DMS53 (cell line): ENCODE measurements around the gene ITPRIP.
A peak's percentile ranks its signal among the peaks of the same experiment; 100 is the strongest.

Experiments
- DNase-seq: peaks from one replicate; lab custom pipeline; 2025; lab: John Stamatoyannopoulos, UW

The ITPRIP gene

GRCh38 chr10:104340641-104341040, 2.4 kb upstream of the ITPRIP start:
- DNase-seq, result no peak

DNA sequence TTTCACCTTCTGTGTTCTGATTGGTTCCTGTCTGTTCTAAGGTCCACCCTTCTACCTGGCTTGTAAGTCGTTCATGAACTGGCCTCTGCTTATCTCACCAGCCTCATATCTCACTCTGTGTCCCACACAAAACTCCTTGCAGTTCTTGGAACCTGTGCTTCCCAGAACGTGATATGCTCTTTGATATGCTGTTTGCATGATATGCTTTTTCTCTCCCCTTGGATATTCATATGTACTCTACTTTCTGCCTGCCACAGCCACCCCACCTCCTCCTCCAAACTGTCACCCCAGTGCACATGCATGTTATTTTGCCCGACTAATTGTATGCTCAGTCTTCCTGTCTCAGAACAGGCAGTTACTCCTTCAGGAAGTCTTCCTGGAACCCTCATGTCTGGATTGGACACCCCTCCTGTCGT, 1.9 kb upstream of the ITPRIP start:
- DNase-seq, result no peak

DNA sequence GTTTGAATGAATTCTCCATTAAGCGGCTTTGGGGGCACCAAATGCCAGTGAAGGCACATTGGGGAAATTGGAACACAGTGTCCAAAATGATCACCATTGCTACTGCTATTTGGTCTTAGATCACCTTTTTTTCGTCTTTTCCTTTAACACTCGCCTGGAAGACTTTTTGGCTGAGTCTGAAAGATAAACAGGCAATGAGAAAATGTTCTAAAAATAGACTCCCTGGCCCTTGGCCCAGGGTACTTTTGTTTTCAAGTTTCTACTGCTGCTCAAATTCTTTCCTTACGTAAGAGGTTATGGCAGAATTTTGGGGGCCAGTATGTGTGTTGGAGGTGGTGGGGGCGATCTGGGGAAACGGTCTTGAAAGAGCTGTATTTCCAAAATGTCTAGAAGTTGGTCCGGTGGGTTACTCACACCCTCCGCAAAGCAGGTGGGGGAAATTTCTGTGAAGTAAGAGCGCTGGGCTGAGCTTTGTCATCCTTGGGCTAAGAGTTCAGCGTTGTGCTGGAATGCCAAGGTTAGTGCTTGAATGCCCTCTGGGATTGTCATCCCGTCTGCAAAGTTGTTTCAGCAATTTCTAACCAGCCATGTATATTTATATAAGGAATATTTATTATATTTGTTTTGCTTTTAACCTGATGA, 1.3 kb upstream of the ITPRIP start:
- peak; percentile 15 for DNase-seq

DNA sequence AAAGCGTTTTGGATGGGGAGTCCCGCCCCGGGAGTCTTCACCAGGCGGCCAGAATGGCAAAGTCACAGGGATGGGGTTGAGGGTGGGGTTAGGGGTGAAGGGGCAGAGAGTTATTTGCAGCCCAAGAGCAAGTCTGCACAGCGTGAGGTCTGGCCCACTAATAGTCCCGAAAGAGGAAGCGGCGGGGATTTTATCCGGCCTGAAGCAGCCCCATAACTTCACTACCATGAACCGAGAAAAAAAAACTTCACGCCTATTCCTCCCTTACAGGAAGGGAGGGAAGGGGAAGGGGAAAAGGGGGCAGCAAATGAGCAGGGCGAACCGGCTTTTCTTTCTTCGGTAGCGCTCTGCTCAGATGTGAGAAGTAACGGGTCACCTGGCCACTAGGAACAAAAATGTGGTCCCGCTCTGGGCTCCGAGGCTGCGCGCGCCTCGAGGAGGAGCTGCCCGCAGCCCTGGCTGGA, 712 bp downstream of the ITPRIP start:
- DNase-seq, result no peak

- no peak for DNase-seq
These were observed 1.3 kb downstream of the ITPRIP start for GRCh38 chr10:104336821-104337467.

- DNase-seq, result peak; percentile 17
These were observed 3.2 kb downstream of the ITPRIP start for GRCh38 chr10:104334965-104335650.

DNA sequence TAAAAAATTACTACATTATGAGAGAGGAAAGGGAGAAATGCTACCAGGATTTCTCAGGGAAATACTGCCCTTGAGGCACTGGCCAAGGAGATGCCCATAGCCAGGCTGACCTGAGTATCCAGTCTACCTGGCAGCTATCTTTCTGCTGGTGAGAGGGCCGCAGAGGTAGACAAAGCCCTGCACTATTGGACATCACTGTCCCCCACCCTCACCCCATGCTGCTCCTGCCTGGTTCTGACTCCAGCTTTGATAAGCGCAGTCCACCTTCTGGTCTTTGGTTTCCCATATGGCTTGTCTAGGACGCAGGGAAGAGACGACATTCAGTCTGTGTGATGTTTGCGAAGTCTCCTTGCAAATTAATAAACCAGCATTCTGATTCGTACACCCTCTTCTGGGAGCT, 3.7 kb downstream of the ITPRIP start:
- no peak for DNase-seq

- no peak for DNase-seq
These were observed 4.4 kb downstream of the ITPRIP start for GRCh38 chr10:104333728-104334373.

GRCh38 chr10:104333032-104333727, 5.1 kb downstream of the ITPRIP start:
- DNase-seq, result no peak

DNA sequence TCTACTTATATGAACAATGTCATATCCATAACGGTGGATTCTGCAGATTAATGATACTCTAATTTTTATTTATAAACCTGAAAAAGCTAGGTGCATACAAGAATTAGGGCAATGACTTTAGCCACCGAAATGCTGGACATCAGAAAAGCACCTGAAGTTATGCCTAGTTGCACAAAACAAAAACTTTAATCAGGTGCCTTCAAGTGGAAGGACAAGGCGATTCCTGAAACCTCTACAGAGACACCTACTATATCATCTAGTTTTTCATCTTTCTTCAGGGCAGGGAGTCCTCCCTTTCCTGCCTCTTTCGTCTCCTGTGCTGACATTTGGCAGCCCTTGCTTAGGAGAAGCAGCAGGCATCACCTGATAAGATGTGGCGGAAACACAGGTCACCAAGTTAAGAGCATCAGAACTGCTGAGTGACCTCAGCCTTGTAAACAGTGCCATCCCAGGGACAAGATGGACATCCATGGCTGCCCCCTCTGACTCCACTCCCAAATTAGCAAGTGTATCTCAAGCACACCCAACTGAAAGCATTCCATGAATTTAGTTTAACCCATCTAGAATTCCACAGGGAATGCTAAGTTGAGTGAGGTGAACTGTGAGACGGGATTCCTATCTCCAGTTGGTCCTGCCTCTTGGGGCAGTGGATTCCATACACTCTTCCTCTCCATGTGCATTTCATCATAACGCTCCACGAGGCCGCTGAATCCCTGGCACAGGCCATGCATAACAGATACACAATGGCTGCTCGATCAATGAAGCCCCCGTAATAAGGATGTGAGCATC, 5.8 kb downstream of the ITPRIP start:
- no peak for DNase-seq

- peak; percentile 25 for DNase-seq
These were observed 6.9 kb downstream of the ITPRIP start for GRCh38 chr10:104331208-104331838.

DNA sequence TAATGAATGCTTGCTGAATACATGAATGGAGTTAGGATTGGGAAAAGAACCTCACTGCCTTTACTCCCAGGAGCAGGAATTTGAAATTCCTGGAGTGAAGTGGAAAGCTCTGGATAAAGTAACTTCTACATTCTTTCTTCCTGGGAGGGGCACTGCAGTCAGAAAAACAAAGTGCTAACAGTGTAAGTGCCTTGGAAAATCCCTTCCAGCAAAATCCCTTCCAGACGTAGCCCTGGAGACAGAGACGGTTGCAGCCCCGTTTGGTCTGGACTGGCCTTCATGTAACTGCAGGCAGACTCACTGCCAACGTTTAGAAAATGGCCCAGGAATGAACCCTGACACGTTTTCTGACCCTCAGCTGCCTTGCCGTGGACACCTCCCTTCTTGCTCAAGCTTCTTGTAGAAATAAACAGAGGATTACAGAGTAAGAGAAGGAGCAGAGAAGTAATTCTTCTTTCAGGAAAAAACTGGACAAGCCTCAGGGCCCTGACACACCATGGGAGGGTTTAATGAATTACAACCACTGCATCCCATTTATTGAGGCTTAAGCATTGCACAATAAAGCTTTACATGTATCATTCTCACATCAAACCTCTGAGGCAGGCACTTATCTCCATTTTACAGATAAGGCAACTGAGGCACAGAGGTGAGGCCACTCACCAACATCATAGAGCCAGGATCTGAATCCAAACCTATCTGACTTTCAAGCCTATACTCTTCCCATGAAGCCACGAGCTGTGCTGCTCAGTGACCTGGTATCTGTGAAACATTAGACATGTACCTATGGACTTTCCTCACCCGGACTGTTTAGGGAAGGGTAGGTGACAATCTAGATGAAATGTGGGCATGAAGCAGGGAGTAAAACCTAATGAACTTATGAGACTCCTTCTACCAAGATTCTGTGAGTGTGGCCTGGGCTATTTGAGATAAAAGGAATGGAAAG, 7.8 kb downstream of the ITPRIP start:
- no peak for DNase-seq

DNA sequence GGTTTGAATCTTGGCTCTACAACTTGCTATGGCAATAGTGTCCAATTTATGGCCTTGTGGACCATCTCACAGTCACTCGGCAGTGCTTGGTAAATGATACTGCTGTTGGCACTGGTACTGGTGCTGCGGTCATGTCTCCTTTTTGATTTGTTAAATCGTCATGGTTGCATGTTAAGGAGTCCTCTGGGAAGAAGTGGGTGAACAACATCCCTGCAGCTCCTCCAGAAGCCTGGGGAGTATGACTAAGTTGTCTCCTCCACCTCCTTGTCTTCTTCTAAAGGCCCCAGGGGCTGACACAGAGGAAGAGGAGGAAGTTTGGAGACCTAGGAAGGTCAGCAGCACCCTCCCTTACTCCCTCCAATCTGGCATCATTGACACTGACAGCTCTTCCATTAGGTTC, 8.5 kb downstream of the ITPRIP start:
- no peak for DNase-seq

DNA sequence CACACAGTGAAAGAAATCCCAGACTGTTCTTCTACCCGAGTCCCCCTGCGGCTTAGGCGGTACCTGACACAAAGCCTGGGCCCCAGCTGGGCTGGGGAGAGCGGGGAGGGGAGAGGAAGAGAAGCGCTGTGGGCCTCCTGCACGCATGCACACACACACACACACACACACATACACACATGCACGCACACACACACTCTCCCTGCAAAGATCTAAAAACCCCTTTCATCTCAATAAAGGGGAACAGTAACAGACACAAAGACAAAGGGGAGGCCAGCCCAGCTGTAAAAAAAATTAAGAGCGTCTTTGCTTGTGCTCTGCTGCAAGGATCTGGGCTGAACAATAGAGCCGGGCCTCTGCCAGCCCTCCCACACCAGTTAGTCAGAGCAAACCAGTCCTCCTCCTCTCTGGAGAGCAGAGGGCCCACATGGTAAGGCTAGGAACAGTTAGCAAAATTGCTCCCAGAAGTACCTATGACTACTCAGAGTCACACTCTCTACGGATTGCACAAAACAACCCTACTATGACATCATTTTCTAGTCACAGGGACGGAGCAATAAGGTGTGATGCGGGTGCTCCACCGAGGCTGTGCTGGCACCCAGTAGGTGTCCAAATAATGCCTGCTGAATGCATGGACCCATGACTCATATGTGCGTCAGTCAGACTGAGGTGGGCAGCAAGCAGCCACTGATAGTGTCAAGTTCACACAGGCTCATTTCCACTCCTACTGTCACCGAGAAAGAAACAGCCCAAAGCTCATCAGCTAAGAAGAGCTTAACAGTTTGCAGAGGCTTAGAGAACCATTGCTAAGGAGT, 9.2 kb downstream of the ITPRIP start:
- DNase-seq, result no peak

GRCh38 chr10:104328646-104328895, 9.7 kb downstream of the ITPRIP start:
- no peak for DNase-seq

DNA sequence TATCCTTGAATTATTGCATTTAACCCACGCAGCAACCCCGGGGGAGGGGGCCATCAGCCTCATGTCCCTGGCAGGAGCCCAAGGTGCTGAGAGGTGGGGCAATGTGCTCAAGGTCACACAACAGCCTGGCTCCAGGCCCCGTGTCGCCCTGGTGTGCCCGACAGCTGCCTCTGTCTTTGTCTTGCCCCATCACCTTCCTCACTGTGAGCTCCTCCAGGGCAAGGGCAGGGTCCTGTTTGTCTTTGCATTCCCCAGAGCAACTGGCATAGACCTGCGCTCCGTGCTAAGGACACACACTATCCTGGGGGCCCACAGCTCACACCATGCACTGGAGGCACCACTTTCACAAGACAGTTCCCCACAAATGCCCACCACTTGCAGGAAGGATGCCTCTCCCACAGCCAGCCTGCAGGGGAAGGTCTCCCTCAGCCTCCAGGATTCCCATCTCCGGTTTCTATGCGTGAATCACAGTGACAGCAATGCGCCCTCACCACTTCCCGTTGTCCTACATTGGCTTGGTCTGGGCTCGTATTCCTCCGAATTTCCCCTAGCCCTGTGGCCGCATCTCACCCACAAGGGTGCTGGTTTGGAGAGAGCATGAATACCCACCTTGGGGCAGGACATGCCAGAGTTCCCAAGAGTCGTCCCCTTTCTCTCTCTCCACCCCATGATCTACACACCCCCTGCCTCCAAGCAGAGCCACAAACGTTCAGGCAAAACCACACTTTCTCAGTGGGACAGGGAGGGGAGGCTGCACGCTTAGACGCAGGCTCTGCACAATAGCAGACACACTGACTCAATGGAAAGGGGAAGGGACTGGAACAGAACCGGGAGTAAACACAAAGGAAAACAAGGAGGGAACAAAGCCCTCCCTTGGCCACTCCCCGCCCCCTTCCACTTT, 10.3 kb downstream of the ITPRIP start:
- DNase-seq, result no peak

GRCh38 chr10:104326991-104327610, 11.2 kb downstream of the ITPRIP start:
- no peak for DNase-seq
